A549 (cell line): Measurements from ENCODE around the gene HNRNPUL1. TPM values are rescaled to one million over a fixed set of nuclear protein-coding genes. Genes with fewer than 3 reads are reported as not detected.
A peak's percentile ranks its signal among the peaks of the same experiment; 100 is the strongest.

ENCODE experiments used
- BHLHE40 ChIP-seq: IDR thresholded peaks from 2 replicates; pipeline ENCODE4 v1.6.1; 2012; ENCODE audit warnings: low read depth, low read length, inconsistent platforms
- CBX8 ChIP-seq: fragments of 200-600 bp; sonication (generic); IDR thresholded peaks from 2 replicates; pipeline ENCODE4 v1.6.1; 2016
- CHD2 ChIP-seq: fragments of 150-350 bp; IDR thresholded peaks from 2 replicates; pipeline ENCODE4 v1.6.1; 2014; ENCODE audit warnings: low read length; ENCODE audit not compliant: partially characterized antibody
- EHF ChIP-seq: fragments of 250-450 bp; sonication (Bioruptor Pico); IDR thresholded peaks from 2 replicates; pipeline ENCODE4 v1.5.0; 2020; ENCODE audit warnings: mild to moderate bottlenecking
- EP300 ChIP-seq, 2 experiments: fragments of >200 bp; sonication (Bioruptor Twin); formaldehyde crosslinking; IDR thresholded peaks; 2 replicates in 1 of 2; 3 replicates in 1 of 2; pipeline ENCODE4 v1.6.1; 2016 to 2017
- FOSL2 ChIP-seq, 2 experiments: fragments of 450-650 bp in 1 of 2; fragments of >200 bp in 1 of 2; sonication (Bioruptor Twin) in 1 of 2; formaldehyde crosslinking; IDR thresholded peaks; 2 replicates each; pipeline versions ENCODE4 v1.5.0 to v1.6.1; 2016 to 2020; ENCODE audit warnings: mild to moderate bottlenecking in 1 of 2, moderate library complexity in 1 of 2
- GATA3 ChIP-seq: IDR thresholded peaks from 2 replicates; pipeline ENCODE4 v1.6.1; 2012; ENCODE audit warnings: borderline replicate concordance
- HDAC2 ChIP-seq: fragments of 200-600 bp; sonication (generic); IDR thresholded peaks from 2 replicates; pipeline ENCODE4 v1.6.1; 2016
- HOXB5 ChIP-seq: fragments of 250-450 bp; sonication (Bioruptor Pico); IDR thresholded peaks from 2 replicates; pipeline ENCODE4 v1.5.0; 2020; ENCODE audit warnings: mild to moderate bottlenecking, moderate library complexity
- JUN ChIP-seq, 2 experiments: fragments of >200 bp; sonication (Bioruptor Twin); formaldehyde crosslinking; IDR thresholded peaks; 2 replicates in 1 of 2; 3 replicates in 1 of 2; pipeline ENCODE4 v1.6.1; 2016 to 2017
- JUNB ChIP-seq: fragments of >200 bp; sonication (Bioruptor Twin); formaldehyde crosslinking; IDR thresholded peaks from 2 replicates; pipeline ENCODE4 v1.6.1; 2016
- KDM1A ChIP-seq: fragments of 200-600 bp; sonication (generic); IDR thresholded peaks from 2 replicates; pipeline ENCODE4 v1.6.1; 2016; ENCODE audit warnings: low read depth, mild to moderate bottlenecking
- KDM5A ChIP-seq: fragments of 200-600 bp; sonication (generic); IDR thresholded peaks from 2 replicates; pipeline ENCODE4 v1.6.1; 2016; ENCODE audit warnings: antibody characterized with exemption, mild to moderate bottlenecking
- MAFK ChIP-seq: fragments of 450-650 bp; IDR thresholded peaks from 2 replicates; pipeline ENCODE4 v1.6.1; 2014; ENCODE audit not compliant: partially characterized antibody
- MAZ ChIP-seq: fragments of 150-350 bp; IDR thresholded peaks from 2 replicates; pipeline ENCODE4 v1.6.1; 2014; ENCODE audit warnings: antibody characterized with exemption, low read depth, low read length, borderline replicate concordance
- PHF8 ChIP-seq: fragments of 200-600 bp; sonication (generic); IDR thresholded peaks from 2 replicates; pipeline ENCODE4 v1.6.1; 2016; ENCODE audit warnings: low read depth, mild to moderate bottlenecking, antibody characterized with exemption, moderate library complexity, borderline replicate concordance
- POLR2A ChIP-seq: IDR thresholded peaks from 2 replicates; pipeline ENCODE4 v1.6.1; 2012; ENCODE audit warnings: mild to moderate bottlenecking, low read length
- RAD21 ChIP-seq, 2 experiments: fragments of >200 bp in 1 of 2; sonication (Bioruptor Twin) in 1 of 2; formaldehyde crosslinking in 1 of 2; IDR thresholded peaks in 1 of 2; conservative IDR thresholded peaks in 1 of 2; 2 replicates in 1 of 2; 3 replicates in 1 of 2; pipeline ENCODE4 v1.6.1; 2012 to 2018; ENCODE audit warnings: inconsistent platforms in 1 of 2
- RARB ChIP-seq: fragments of 250-450 bp; sonication (Bioruptor Pico); IDR thresholded peaks from 2 replicates; pipeline ENCODE4 v1.8.0; 2021; ENCODE audit warnings: mild to moderate bottlenecking, moderate library complexity
- RFX5 ChIP-seq: fragments of 450-650 bp; IDR thresholded peaks from 2 replicates; pipeline ENCODE4 v1.7.1; 2014; ENCODE audit warnings: antibody characterized with exemption, mild to moderate bottlenecking, moderate library complexity
- RNF2 ChIP-seq: fragments of 200-600 bp; sonication (generic); IDR thresholded peaks from 2 replicates; pipeline ENCODE4 v1.6.1; 2016; ENCODE audit warnings: low read depth, mild to moderate bottlenecking, antibody characterized with exemption, moderate library complexity, borderline replicate concordance
- SMC3 ChIP-seq: fragments of >200 bp; sonication (Bioruptor Twin); formaldehyde crosslinking; IDR thresholded peaks from 3 replicates; pipeline ENCODE4 v1.6.1; 2018; ENCODE audit warnings: inconsistent platforms
- SREBF2 ChIP-seq: fragments of 450-650 bp; IDR thresholded peaks from 2 replicates; pipeline ENCODE4 v1.6.1; 2014; ENCODE audit warnings: mild to moderate bottlenecking, moderate library complexity
- TFCP2L1 ChIP-seq: fragments of 250-450 bp; sonication (Bioruptor Pico); IDR thresholded peaks from 2 replicates; pipeline ENCODE4 v1.5.0; 2021; ENCODE audit warnings: mild to moderate bottlenecking
- TP53 ChIP-seq: fragments of 250-450 bp; sonication (Bioruptor Pico); IDR thresholded peaks from 2 replicates; pipeline ENCODE4 v1.5.0; 2021; ENCODE audit warnings: mild to moderate bottlenecking, moderate library complexity
- ZNF302 ChIP-seq: fragments of 250-450 bp; sonication (Bioruptor Pico); IDR thresholded peaks from 2 replicates; pipeline ENCODE4 v1.9.0; 2021; ENCODE audit warnings: inconsistent platforms, mild to moderate bottlenecking, moderate library complexity
- ZSCAN20 ChIP-seq: fragments of 250-450 bp; sonication (Bioruptor Pico); IDR thresholded peaks from 2 replicates; pipeline ENCODE4 v1.8.0; 2022; ENCODE audit warnings: mild to moderate bottlenecking, moderate library complexity
- polyA plus RNA-seq, 4 experiments: library from polyadenylated mRNA; depleted of rRNA in 3 of 4; stranded (reverse); fragments of >200 nt; fragmentation: RNase III in 1 of 4; extraction: RNeasy Plus Mini Kit Qiagen cat#74134 plus additional on column Dnase treatment in 1 of 4; gene quantifications; 2 replicates in 3 of 4; 3 replicates in 1 of 4; pipeline ENCODE4 v1.2.3, GENCODE V29; 2011 to 2017
- TF ChIP-seq, protein P1 (sequence below): IDR thresholded peaks from 2 replicates; pipeline ENCODE4 v1.6.1; 2012; ENCODE audit warnings: low read depth, borderline replicate concordance
- TF ChIP-seq, protein P2 (sequence below): fragments of >200 bp; sonication (Bioruptor Twin); formaldehyde crosslinking; IDR thresholded peaks from 3 replicates; pipeline ENCODE4 v1.5.1; 2016
- TF ChIP-seq, protein P3 (sequence below): fragments of 250-450 bp; sonication (Bioruptor Pico); IDR thresholded peaks from 2 replicates; pipeline ENCODE4 v1.5.0; 2021; ENCODE audit warnings: mild to moderate bottlenecking, moderate library complexity, borderline replicate concordance
- TF ChIP-seq, protein P4 (sequence below): fragments of 250-450 bp; sonication (Bioruptor Pico); IDR thresholded peaks from 2 replicates; pipeline ENCODE4 v1.5.0; 2020; ENCODE audit warnings: low read depth, mild to moderate bottlenecking, moderate library complexity
- TF ChIP-seq, protein P5 (sequence below): IDR thresholded peaks from 2 replicates; pipeline ENCODE4 v1.6.1; 2012
- TF ChIP-seq, protein P6 (sequence below): fragments of 200-600 bp; sonication (generic); IDR thresholded peaks from 2 replicates; pipeline ENCODE4 v1.6.1; 2016; ENCODE audit warnings: antibody characterized with exemption, mild to moderate bottlenecking, moderate library complexity

Gene HNRNPUL1
- polyA plus RNA-seq, 2 of the 4 experiments (the other 2 are of a cell fraction), result 89.5 to 278 TPM

DNA sequence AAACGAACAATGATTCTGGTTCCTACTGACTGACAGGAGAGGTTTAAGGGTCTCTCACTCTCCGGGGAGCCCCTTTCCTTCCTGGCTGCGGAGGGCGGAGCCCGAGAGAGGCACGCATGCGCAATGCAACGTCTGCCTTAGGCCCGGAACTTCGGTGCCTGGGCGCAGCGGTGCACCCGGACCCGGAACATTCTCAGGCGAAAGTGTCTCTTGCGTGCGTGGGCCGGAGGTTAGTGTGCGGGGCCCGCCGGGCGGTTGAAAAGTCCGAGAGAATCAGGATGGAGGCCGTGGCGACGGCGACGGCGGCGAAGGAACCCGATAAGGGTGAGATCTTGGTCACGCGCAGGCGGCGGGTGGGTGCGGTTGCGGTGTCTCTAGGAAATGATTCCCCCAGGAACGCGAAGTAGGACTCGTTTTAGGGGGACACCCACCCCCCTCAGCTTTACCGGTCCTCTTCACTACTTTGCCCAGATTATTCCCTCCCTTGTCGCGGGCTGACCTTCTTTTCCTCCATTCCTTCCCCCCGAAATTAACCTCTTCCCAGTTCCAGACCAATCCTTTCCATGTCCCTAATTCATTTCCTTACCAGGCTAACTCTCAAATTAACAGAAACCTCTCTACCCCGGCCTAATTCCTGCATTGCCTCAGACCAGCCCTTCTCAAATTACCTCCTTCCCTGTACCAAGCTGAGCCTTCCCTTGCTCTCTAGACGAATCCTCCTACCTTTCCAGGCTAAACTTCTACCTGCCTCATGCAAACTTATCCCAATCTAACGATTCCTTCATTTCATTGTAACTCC, 46.1 kb downstream of the HNRNPUL1 start, which contains the start of gene CCDC97 (continued):
- TF ChIP-seq JUNB, result 0 out of 2 replicates have a peak, but pooled peaks have one; percentile 19
- TF ChIP-seq MAZ, result peak; percentile 89; the same call in 1 of the 2 replicates
- TF ChIP-seq RAD21 (conservative IDR thresholded peaks at IDR 0.05 in 1 of 2, IDR thresholded peaks at IDR 0.05 in 1 of 2), result peak; percentile 19 to 50
- no peak for TF ChIP-seq ZSCAN20 (CRISPR knock-in tag)
- no peak for TF ChIP-seq BHLHE40
- peak; percentile 99 for TF ChIP-seq JUN (IDR thresholded peaks at IDR 0.05)
- TF ChIP-seq TFCP2L1 (CRISPR knock-in tag), result peak; percentile 97
- TF ChIP-seq, protein P1, sequence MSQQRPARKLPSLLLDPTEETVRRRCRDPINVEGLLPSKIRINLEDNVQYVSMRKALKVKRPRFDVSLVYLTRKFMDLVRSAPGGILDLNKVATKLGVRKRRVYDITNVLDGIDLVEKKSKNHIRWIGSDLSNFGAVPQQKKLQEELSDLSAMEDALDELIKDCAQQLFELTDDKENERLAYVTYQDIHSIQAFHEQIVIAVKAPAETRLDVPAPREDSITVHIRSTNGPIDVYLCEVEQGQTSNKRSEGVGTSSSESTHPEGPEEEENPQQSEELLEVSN, result peak; percentile 86
- peak; percentile 75 for TF ChIP-seq KDM5A
- TF ChIP-seq HDAC2, result no peak; the same call in 1 of the 2 replicates
- TF ChIP-seq MAFK, result no peak
- TF ChIP-seq ZNF302 (CRISPR knock-in tag), result no peak
- no peak for TF ChIP-seq SREBF2
- peak; percentile 54 for TF ChIP-seq GATA3
- TF ChIP-seq EHF (CRISPR knock-in tag), result peak; percentile 87
- no peak for TF ChIP-seq FOSL2 (IDR thresholded peaks at IDR 0.05)
- peak; percentile 39 for TF ChIP-seq FOSL2 (CRISPR knock-in tag; IDR thresholded peaks at IDR 0.05)
- peak; percentile 79 for TF ChIP-seq HOXB5 (CRISPR knock-in tag)
- no peak for TF ChIP-seq CBX8
- TF ChIP-seq RARB, result peak; percentile 87
- no peak; the same call in none of the 2 replicates for TF ChIP-seq POLR2A
- TF ChIP-seq, protein P2, sequence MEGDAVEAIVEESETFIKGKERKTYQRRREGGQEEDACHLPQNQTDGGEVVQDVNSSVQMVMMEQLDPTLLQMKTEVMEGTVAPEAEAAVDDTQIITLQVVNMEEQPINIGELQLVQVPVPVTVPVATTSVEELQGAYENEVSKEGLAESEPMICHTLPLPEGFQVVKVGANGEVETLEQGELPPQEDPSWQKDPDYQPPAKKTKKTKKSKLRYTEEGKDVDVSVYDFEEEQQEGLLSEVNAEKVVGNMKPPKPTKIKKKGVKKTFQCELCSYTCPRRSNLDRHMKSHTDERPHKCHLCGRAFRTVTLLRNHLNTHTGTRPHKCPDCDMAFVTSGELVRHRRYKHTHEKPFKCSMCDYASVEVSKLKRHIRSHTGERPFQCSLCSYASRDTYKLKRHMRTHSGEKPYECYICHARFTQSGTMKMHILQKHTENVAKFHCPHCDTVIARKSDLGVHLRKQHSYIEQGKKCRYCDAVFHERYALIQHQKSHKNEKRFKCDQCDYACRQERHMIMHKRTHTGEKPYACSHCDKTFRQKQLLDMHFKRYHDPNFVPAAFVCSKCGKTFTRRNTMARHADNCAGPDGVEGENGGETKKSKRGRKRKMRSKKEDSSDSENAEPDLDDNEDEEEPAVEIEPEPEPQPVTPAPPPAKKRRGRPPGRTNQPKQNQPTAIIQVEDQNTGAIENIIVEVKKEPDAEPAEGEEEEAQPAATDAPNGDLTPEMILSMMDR, result no peak
- no peak for TF ChIP-seq RNF2
- peak in 1 of 2 experiments; percentile 58; a peak in 1 of 5 replicates for TF ChIP-seq EP300 (IDR thresholded peaks at IDR 0.05)
- peak; percentile 94 for TF ChIP-seq PHF8
- TF ChIP-seq, protein P3, sequence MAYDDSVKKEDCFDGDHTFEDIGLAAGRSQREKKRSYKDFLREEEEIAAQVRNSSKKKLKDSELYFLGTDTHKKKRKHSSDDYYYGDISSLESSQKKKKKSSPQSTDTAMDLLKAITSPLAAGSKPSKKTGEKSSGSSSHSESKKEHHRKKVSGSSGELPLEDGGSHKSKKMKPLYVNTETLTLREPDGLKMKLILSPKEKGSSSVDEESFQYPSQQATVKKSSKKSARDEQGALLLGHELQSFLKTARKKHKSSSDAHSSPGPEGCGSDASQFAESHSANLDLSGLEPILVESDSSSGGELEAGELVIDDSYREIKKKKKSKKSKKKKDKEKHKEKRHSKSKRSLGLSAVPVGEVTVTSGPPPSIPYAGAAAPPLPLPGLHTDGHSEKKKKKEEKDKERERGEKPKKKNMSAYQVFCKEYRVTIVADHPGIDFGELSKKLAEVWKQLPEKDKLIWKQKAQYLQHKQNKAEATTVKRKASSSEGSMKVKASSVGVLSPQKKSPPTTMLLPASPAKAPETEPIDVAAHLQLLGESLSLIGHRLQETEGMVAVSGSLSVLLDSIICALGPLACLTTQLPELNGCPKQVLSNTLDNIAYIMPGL, result peak; percentile 98
- peak; percentile 79 for TF ChIP-seq RFX5
- TF ChIP-seq, protein P4, sequence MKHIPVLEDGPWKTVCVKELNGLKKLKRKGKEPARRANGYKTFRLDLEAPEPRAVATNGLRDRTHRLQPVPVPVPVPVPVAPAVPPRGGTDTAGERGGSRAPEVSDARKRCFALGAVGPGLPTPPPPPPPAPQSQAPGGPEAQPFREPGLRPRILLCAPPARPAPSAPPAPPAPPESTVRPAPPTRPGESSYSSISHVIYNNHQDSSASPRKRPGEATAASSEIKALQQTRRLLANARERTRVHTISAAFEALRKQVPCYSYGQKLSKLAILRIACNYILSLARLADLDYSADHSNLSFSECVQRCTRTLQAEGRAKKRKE (CRISPR knock-in tag), result peak; percentile 77; the same call in 1 of the 2 replicates
- no peak for TF ChIP-seq CHD2
- TF ChIP-seq, protein P5, sequence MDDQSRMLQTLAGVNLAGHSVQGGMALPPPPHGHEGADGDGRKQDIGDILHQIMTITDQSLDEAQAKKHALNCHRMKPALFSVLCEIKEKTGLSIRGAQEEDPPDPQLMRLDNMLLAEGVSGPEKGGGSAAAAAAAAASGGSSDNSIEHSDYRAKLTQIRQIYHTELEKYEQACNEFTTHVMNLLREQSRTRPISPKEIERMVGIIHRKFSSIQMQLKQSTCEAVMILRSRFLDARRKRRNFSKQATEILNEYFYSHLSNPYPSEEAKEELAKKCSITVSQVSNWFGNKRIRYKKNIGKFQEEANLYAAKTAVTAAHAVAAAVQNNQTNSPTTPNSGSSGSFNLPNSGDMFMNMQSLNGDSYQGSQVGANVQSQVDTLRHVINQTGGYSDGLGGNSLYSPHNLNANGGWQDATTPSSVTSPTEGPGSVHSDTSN, result peak; percentile 80
- peak; percentile 53; the same call in 2 of the 3 replicates for TF ChIP-seq SMC3
- no peak for TF ChIP-seq KDM1A
- TF ChIP-seq, protein P6, sequence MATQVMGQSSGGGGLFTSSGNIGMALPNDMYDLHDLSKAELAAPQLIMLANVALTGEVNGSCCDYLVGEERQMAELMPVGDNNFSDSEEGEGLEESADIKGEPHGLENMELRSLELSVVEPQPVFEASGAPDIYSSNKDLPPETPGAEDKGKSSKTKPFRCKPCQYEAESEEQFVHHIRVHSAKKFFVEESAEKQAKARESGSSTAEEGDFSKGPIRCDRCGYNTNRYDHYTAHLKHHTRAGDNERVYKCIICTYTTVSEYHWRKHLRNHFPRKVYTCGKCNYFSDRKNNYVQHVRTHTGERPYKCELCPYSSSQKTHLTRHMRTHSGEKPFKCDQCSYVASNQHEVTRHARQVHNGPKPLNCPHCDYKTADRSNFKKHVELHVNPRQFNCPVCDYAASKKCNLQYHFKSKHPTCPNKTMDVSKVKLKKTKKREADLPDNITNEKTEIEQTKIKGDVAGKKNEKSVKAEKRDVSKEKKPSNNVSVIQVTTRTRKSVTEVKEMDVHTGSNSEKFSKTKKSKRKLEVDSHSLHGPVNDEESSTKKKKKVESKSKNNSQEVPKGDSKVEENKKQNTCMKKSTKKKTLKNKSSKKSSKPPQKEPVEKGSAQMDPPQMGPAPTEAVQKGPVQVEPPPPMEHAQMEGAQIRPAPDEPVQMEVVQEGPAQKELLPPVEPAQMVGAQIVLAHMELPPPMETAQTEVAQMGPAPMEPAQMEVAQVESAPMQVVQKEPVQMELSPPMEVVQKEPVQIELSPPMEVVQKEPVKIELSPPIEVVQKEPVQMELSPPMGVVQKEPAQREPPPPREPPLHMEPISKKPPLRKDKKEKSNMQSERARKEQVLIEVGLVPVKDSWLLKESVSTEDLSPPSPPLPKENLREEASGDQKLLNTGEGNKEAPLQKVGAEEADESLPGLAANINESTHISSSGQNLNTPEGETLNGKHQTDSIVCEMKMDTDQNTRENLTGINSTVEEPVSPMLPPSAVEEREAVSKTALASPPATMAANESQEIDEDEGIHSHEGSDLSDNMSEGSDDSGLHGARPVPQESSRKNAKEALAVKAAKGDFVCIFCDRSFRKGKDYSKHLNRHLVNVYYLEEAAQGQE, result peak; percentile 15; the same call in 1 of the 2 replicates
- TF ChIP-seq TP53 (CRISPR knock-in tag), result peak; percentile 87; the same call in 1 of the 2 replicates
